HEK293 (cell line): ENCODE measurements around the gene PRKCZ.

Experiments used
- GLIS2 ChIP-seq: fragments of 450-650 bp; formaldehyde crosslinking; IDR thresholded peaks from 2 replicates; pipeline ENCODE4 v1.5.1; 2016; ENCODE audit warnings: missing biosample characterization, missing genetic modification characterization
- REPIN1 ChIP-seq: fragments of 450-650 bp; formaldehyde crosslinking; IDR thresholded peaks from 2 replicates; pipeline ENCODE4 v1.5.1; 2017; ENCODE audit warnings: missing biosample characterization, missing genetic modification characterization, low read depth
- WT1 ChIP-seq: fragments of 450-650 bp; formaldehyde crosslinking; IDR thresholded peaks from 2 replicates; pipeline ENCODE4 v1.5.1; 2016; ENCODE audit warnings: missing biosample characterization, missing genetic modification characterization
- ZBTB8A ChIP-seq: fragments of 450-650 bp; formaldehyde crosslinking; IDR thresholded peaks from 2 replicates; pipeline ENCODE4 v1.5.1; 2016; ENCODE audit warnings: missing biosample characterization, missing genetic modification characterization
- ZNF324 ChIP-seq: fragments of 450-650 bp; formaldehyde crosslinking; IDR thresholded peaks from 2 replicates; pipeline ENCODE4 v1.5.1; 2016; ENCODE audit warnings: missing biosample characterization, missing genetic modification characterization
- ZNF391 ChIP-seq: fragments of 450-650 bp; formaldehyde crosslinking; IDR thresholded peaks from 2 replicates; pipeline ENCODE4 v1.5.1; 2016; ENCODE audit warnings: low read depth, missing biosample characterization, missing genetic modification characterization, borderline replicate concordance
- ZNF792 ChIP-seq: fragments of 450-650 bp; formaldehyde crosslinking; IDR thresholded peaks from 2 replicates; pipeline ENCODE4 v1.5.1; 2016; ENCODE audit warnings: missing biosample characterization, missing genetic modification characterization
- TF ChIP-seq, protein P1 (sequence below): fragments of 450-650 bp; formaldehyde crosslinking; IDR thresholded peaks from 2 replicates; pipeline ENCODE4 v1.5.1; 2016; ENCODE audit warnings: missing biosample characterization, missing genetic modification characterization
- TF ChIP-seq, protein P2 (sequence below): fragments of 450-650 bp; IDR thresholded peaks from 2 replicates; pipeline ENCODE4 v1.5.1; 2018; ENCODE audit warnings: missing biosample characterization, mild to moderate bottlenecking, missing genetic modification characterization
- TF ChIP-seq, protein P3 (sequence below): fragments of 450-650 bp; formaldehyde crosslinking; IDR thresholded peaks from 2 replicates; pipeline ENCODE4 v1.5.1; 2017; ENCODE audit warnings: missing biosample characterization, missing genetic modification characterization

DNA sequence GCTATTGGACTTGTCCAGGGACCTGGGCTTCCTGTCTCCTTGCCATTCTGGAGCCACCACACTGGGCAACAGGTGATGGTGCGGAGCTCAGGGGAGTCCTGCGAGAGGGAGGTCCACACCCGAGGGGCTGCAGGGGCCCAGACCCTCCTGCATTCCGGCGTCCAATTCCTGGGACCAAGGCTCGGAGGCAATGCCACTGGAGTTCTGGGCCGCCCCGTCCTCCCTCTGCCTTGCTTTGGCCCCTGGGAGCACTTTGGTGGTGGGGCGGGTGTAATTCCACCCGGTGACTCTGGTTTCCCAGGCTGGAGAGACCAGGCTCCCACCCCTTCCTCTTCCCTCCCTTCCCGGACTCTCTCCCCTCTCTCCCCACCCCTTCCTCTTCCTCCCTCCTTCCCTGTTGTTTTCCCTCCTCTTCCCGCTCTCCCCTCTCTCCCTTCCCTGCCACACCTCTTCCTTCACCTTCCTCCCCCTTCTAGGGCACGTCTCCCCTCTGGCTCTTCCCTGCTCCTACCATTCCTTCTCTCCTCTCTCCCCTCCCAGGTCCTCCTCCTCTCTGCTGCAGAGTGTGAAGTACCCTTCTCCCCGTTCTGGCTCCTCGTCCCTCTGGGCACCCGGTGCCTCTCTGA lies 2.0 kb downstream of the PRKCZ start:
- TF ChIP-seq, protein P1, sequence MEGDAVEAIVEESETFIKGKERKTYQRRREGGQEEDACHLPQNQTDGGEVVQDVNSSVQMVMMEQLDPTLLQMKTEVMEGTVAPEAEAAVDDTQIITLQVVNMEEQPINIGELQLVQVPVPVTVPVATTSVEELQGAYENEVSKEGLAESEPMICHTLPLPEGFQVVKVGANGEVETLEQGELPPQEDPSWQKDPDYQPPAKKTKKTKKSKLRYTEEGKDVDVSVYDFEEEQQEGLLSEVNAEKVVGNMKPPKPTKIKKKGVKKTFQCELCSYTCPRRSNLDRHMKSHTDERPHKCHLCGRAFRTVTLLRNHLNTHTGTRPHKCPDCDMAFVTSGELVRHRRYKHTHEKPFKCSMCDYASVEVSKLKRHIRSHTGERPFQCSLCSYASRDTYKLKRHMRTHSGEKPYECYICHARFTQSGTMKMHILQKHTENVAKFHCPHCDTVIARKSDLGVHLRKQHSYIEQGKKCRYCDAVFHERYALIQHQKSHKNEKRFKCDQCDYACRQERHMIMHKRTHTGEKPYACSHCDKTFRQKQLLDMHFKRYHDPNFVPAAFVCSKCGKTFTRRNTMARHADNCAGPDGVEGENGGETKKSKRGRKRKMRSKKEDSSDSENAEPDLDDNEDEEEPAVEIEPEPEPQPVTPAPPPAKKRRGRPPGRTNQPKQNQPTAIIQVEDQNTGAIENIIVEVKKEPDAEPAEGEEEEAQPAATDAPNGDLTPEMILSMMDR (tag by site-specific recombination): no peak
- TF ChIP-seq ZNF391 (tag by site-specific recombination) (no peak), ZNF324 (tag by site-specific recombination) (no peak), ZBTB8A (tag by site-specific recombination) (no peak), REPIN1 (tag by site-specific recombination) (no peak), ZNF792 (no peak), GLIS2 (no peak), WT1 (tag by site-specific recombination) (peak; percentile 62; the same call in 1 of the 2 replicates)
- TF ChIP-seq, protein P2, sequence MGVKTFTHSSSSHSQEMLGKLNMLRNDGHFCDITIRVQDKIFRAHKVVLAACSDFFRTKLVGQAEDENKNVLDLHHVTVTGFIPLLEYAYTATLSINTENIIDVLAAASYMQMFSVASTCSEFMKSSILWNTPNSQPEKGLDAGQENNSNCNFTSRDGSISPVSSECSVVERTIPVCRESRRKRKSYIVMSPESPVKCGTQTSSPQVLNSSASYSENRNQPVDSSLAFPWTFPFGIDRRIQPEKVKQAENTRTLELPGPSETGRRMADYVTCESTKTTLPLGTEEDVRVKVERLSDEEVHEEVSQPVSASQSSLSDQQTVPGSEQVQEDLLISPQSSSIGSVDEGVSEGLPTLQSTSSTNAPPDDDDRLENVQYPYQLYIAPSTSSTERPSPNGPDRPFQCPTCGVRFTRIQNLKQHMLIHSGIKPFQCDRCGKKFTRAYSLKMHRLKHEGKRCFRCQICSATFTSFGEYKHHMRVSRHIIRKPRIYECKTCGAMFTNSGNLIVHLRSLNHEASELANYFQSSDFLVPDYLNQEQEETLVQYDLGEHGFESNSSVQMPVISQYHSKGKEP (tag by site-specific recombination): no peak
- TF ChIP-seq, protein P3, sequence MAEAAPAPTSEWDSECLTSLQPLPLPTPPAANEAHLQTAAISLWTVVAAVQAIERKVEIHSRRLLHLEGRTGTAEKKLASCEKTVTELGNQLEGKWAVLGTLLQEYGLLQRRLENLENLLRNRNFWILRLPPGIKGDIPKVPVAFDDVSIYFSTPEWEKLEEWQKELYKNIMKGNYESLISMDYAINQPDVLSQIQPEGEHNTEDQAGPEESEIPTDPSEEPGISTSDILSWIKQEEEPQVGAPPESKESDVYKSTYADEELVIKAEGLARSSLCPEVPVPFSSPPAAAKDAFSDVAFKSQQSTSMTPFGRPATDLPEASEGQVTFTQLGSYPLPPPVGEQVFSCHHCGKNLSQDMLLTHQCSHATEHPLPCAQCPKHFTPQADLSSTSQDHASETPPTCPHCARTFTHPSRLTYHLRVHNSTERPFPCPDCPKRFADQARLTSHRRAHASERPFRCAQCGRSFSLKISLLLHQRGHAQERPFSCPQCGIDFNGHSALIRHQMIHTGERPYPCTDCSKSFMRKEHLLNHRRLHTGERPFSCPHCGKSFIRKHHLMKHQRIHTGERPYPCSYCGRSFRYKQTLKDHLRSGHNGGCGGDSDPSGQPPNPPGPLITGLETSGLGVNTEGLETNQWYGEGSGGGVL (tag by site-specific recombination): peak; percentile 98
